IMR-90 (cell line): ENCODE data around the gene KIAA0232. TPM values are rescaled to one million over a fixed set of nuclear protein-coding genes. Genes with fewer than 3 reads are reported as not detected.

Source experiments
- ATAC-seq: fragments of 200-7000 bp; cut with Tn5 transposase; 2 replicates; pipeline ENCODE4 v1.9.1; 2020; ENCODE audit warnings: low read depth, mild to moderate bottlenecking, moderate library complexity
- BruUV-seq: library from RNA; stranded (reverse); fragments of 400-500 nt; replicated peaks from 2 replicates; lab custom pipeline; 2021; lab: Mats Ljungman, UMichigan
- CTCF ChIA-PET: fragments of 300-600 bp; formaldehyde crosslinking; extraction: SDS; loops from one replicate; lab custom pipeline; 2021; ENCODE audit warnings: antibody characterized with exemption; lab: Yijun Ruan, JAX
- POLR2A ChIA-PET: fragments of 300-600 bp; sonication (Branson Sonifier 250); formaldehyde crosslinking; loops from one replicate; lab custom pipeline; 2022; ENCODE audit warnings: antibody characterized with exemption; ENCODE audit not compliant: unreplicated experiment; lab: Charles Lee
- DNase-seq: peaks from one replicate; pipeline ENCODE4 v3.0.0; 2013
- H2AFZ ChIP-seq: replicated peaks from 2 replicates; pipeline ENCODE3; 2013; ENCODE audit warnings: low read length, mild to moderate bottlenecking; ENCODE audit not compliant: poor library complexity
- H2AK5ac ChIP-seq: 2 replicates; pipeline ENCODE4 v1.6.1; 2013; ENCODE audit warnings: low read depth, low read length, inconsistent platforms
- H2AK9ac ChIP-seq: replicated peaks from 2 replicates; pipeline ENCODE3; 2013; ENCODE audit warnings: mild to moderate bottlenecking, low read depth, low read length, moderate library complexity; ENCODE audit not compliant: poor library complexity
- H2BK120ac ChIP-seq: 2 replicates; pipeline ENCODE4 v1.6.1; 2013; ENCODE audit warnings: low read depth, low read length, inconsistent platforms
- H2BK15ac ChIP-seq: 3 replicates; pipeline ENCODE4 v1.6.1; 2013; ENCODE audit warnings: low read depth, low read length, inconsistent platforms
- H2BK20ac ChIP-seq: 2 replicates; pipeline ENCODE4 v1.6.1; 2013; ENCODE audit warnings: low read depth, mild to moderate bottlenecking, inconsistent platforms, low read length, moderate library complexity
- H2BK5ac ChIP-seq: 2 replicates; pipeline ENCODE4 v1.6.1; 2013; ENCODE audit warnings: mild to moderate bottlenecking, low read depth, low read length, inconsistent platforms; ENCODE audit not compliant: poor library complexity, severe bottlenecking
- H3K14ac ChIP-seq: replicated peaks from 2 replicates; pipeline ENCODE4 v1.6.1; 2013; ENCODE audit warnings: low read depth, low read length, inconsistent platforms
- H3K18ac ChIP-seq: 2 replicates; pipeline ENCODE4 v1.6.1; 2013; ENCODE audit warnings: low read depth, low read length, control low read depth
- H3K23ac ChIP-seq: 2 replicates; pipeline ENCODE4 v1.6.1; 2013; ENCODE audit warnings: low read depth, low read length, inconsistent platforms
- H3K27ac ChIP-seq: 2 replicates; pipeline ENCODE4 v1.5.1; 2013; ENCODE audit warnings: mild to moderate bottlenecking, control low read depth, low read length; ENCODE audit not compliant: insufficient read depth
- H3K27me3 ChIP-seq: 2 replicates; pipeline ENCODE4 v1.6.1; 2013; ENCODE audit warnings: low read length; ENCODE audit not compliant: control insufficient read depth, insufficient read depth
- H3K36me3 ChIP-seq: 2 replicates; pipeline ENCODE4 v1.6.1; 2013; ENCODE audit warnings: low read length, mixed read lengths; ENCODE audit not compliant: control insufficient read depth, insufficient read depth
- H3K4ac ChIP-seq: 2 replicates; pipeline ENCODE4 v1.6.1; 2013; ENCODE audit warnings: low read depth, low read length, inconsistent platforms
- H3K4me1 ChIP-seq: 2 replicates; pipeline ENCODE4 v1.6.1; 2013; ENCODE audit warnings: low read length, mixed read lengths; ENCODE audit not compliant: control insufficient read depth, insufficient read depth
- H3K4me2 ChIP-seq: 2 replicates; pipeline ENCODE4 v1.6.1; 2013; ENCODE audit warnings: low read depth, mild to moderate bottlenecking, control low read depth, low read length, moderate library complexity
- H3K4me3 ChIP-seq: 2 replicates; pipeline ENCODE4 v1.5.1; 2013; ENCODE audit warnings: low read depth, mild to moderate bottlenecking, control low read depth, low read length, moderate library complexity; ENCODE audit not compliant: insufficient read depth
- H3K56ac ChIP-seq: 2 replicates; pipeline ENCODE4 v1.6.1; 2013; ENCODE audit warnings: low read length, inconsistent platforms; ENCODE audit not compliant: insufficient read depth; ENCODE audit errors: extremely low read depth
- H3K79me1 ChIP-seq, 2 experiments: 2 replicates each; pipeline ENCODE4 v1.6.1; 2013; ENCODE audit warnings: low read length in 2 of 2, inconsistent platforms in 1 of 2, low read depth in 1 of 2
- H3K9ac ChIP-seq: 2 replicates; pipeline ENCODE4 v1.6.1; 2013; ENCODE audit warnings: low read depth, low read length, control low read depth
- H3K9me1 ChIP-seq: 2 replicates; pipeline ENCODE4 v1.6.1; 2013; ENCODE audit warnings: low read length, inconsistent platforms; ENCODE audit not compliant: insufficient read depth
- H3K9me3 ChIP-seq: 2 replicates; pipeline ENCODE4 v1.6.1; 2013; ENCODE audit warnings: low read length; ENCODE audit not compliant: control insufficient read depth, insufficient read depth
- H4K20me1 ChIP-seq: 2 replicates; pipeline ENCODE4 v1.6.1; 2013; ENCODE audit warnings: low read length, inconsistent platforms; ENCODE audit not compliant: insufficient read depth
- H4K5ac ChIP-seq: 2 replicates; pipeline ENCODE4 v1.6.1; 2013; ENCODE audit warnings: mild to moderate bottlenecking, low read depth, low read length, control low read depth
- H4K8ac ChIP-seq, 2 experiments: 2 replicates each; pipeline ENCODE4 v1.6.1; 2013; ENCODE audit warnings: low read depth in 2 of 2, low read length in 2 of 2, control low read depth in 1 of 2, inconsistent platforms in 1 of 2
- H4K91ac ChIP-seq: 2 replicates; pipeline ENCODE4 v1.6.1; 2013; ENCODE audit warnings: low read depth, low read length, inconsistent platforms; ENCODE audit not compliant: insufficient read depth
- CEBPB ChIP-seq: IDR thresholded peaks from 2 replicates; pipeline ENCODE4 v1.6.1; 2012; ENCODE audit warnings: low read depth, low read length, improper control_type of control experiment
- WGBS, 2 experiments: methylation state at CpG; one replicate each; pipeline versions ENCODE4 v1.1.5 to v1.1.7; 2013; ENCODE audit warnings: missing lambda C conversion rate in 2 of 2; ENCODE audit not compliant: insufficient read length in 1 of 2; ENCODE audit errors: extremely low coverage in 2 of 2; 5-methylcytosine and 5-hydroxymethylcytosine counted together
- dilution Hi-C: fragments of 300-500 bp; cut with HindIII; formaldehyde crosslinking; loops from one replicate; pipeline ENCODE4 v1.14.3; 2018; ENCODE audit warnings: low sequenced_read_pairs; ENCODE audit not compliant: unreplicated experiment
- in situ Hi-C: fragments of 300-500 bp; cut with MboI; formaldehyde crosslinking; loops from 3 replicates; pipeline ENCODE4 v1.14.3; 2019; ENCODE audit warnings: low sequenced_read_pairs, inconsistent platforms, mixed read lengths
- intact Hi-C: fragments of 100-400 bp; cut with micrococcal nuclease; formaldehyde crosslinking; loops from 2 replicates; pipeline ENCODE4 v1.10.0; 2022
- polyA plus RNA-seq, 3 experiments: library from polyadenylated mRNA; depleted of rRNA; stranded (reverse); fragments of >200 nt; gene quantifications; 2 replicates each; pipeline ENCODE4 v1.2.3, GENCODE V29; 2012; ENCODE audit warnings: low replicate concordance in 1 of 3
- total RNA-seq: library from RNA; depleted of rRNA; stranded (reverse); fragments of >200 nt; gene quantifications from 2 replicates; pipeline ENCODE4 v1.2.3, GENCODE V29; 2012

Gene KIAA0232
- total and polyA plus RNA-seq, 2 of the 4 experiments (the other 2 are of a cell fraction) = 6.8 to 19.5 TPM

GRCh38 chr4:6923507-6923906, 141.0 kb downstream of the KIAA0232 start:
- POLR2A ChIA-PET = no interaction called here
- H4K20me1 ChIP-seq = peaks cover 18% of the 10 kb centered on the region; the same call in 1 of the 2 replicates

More at GRCh38 chr4:6923507-6923906, 141.0 kb downstream of the KIAA0232 start:
- in situ Hi-C loops = no loop called here
- H3K4ac ChIP-seq = no peak overlapping the region
- H4K5ac ChIP-seq = no peak overlapping the region
- H3K4me1 ChIP-seq = peaks cover 7% of the 10 kb centered on the region
- dilution Hi-C loops = no loop called here
- H2BK20ac ChIP-seq = no peak overlapping the region
- peaks cover 7 to 30% of the 10 kb centered on the region in 2 experiments; a peak in 3 of 4 replicates for H3K79me1 ChIP-seq
- H3K9me1 ChIP-seq = peaks cover 14% of the 10 kb centered on the region; the same call in 1 of the 2 replicates
- no peak overlapping the region for H4K91ac ChIP-seq
- ATAC-seq (no peak), DNase-seq (no peak)
- H2AFZ ChIP-seq = no peak overlapping the region
- no peaks in the 10 kb centered on the region for H3K27me3 ChIP-seq
- no peak overlapping the region for H3K4me2 ChIP-seq
- H2BK120ac ChIP-seq = no peak overlapping the region
- peaks cover 24% of the 10 kb centered on the region for H3K36me3 ChIP-seq
- no peak overlapping the region for H2AK5ac ChIP-seq
- H3K9ac ChIP-seq = no peak overlapping the region
- WGBS, 2 experiments = 97% methylated on average over 30 of the region's 32 CpGs; no CpG with 5 or more reads in 1 of the 2 experiments
- no peak overlapping the region for H3K23ac ChIP-seq
- CTCF ChIA-PET = no interaction called here
- no peak overlapping the region for H2BK5ac ChIP-seq
- BruUV-seq = no TSS peak
- no peak overlapping the region for H3K56ac ChIP-seq
- H3K9me3 ChIP-seq = no peaks in the 10 kb centered on the region
- no peak overlapping the region for H2BK15ac ChIP-seq
- no peak overlapping the region for H3K4me3 ChIP-seq
- H3K18ac ChIP-seq = no peak overlapping the region
- no peak overlapping the region for H3K27ac ChIP-seq
- H3K14ac ChIP-seq = no peak overlapping the region
- no peak for TF ChIP-seq CEBPB
- no peak overlapping the region for H4K8ac ChIP-seq
- no peak overlapping the region for H2AK9ac ChIP-seq
- intact Hi-C loops = no loop called here
